CD8-positive, alpha-beta memory T cell (primary cell): ENCODE measurements around the gene MARK2. TPM values are rescaled to one million over a fixed set of nuclear protein-coding genes. Genes with fewer than 3 reads are reported as not detected.

Source experiments
- CTCF ChIA-PET: fragments of 350-600 bp; sonication (Branson Sonifier 250); formaldehyde crosslinking; loops from one replicate; lab custom pipeline; 2021; ENCODE audit warnings: antibody characterized with exemption; lab: Charles Lee
- POLR2A ChIA-PET: fragments of 350-600 bp; sonication (Branson Sonifier 250); formaldehyde crosslinking; loops from one replicate; lab custom pipeline; 2021; ENCODE audit warnings: antibody characterized with exemption; lab: Charles Lee
- DNase-seq, 5 donors: peaks; one replicate each; pipeline versions ENCODE4 v3.0.0 to v3.0.0-alpha.2; 2020 to 2022; ENCODE audit warnings: mixed read lengths in 1 of 5
- H3K27ac ChIP-seq: one replicate; pipeline ENCODE4 v1.7.0; 2013; ENCODE audit warnings: low read depth, mild to moderate bottlenecking, low read length, moderate library complexity
- H3K27me3 ChIP-seq: 2 replicates; pipeline ENCODE4 v1.7.0; 2013; ENCODE audit warnings: low read length, mild to moderate bottlenecking; ENCODE audit not compliant: insufficient read depth, poor library complexity, severe bottlenecking
- H3K36me3 ChIP-seq: 2 replicates; pipeline ENCODE4 v1.7.0; 2013; ENCODE audit warnings: mild to moderate bottlenecking, low read length, moderate library complexity; ENCODE audit not compliant: insufficient read depth
- H3K4me1 ChIP-seq: 2 replicates; pipeline ENCODE4 v1.7.0; 2013; ENCODE audit warnings: mild to moderate bottlenecking, low read length, moderate library complexity; ENCODE audit not compliant: insufficient read depth
- H3K4me3 ChIP-seq: 2 replicates; pipeline ENCODE4 v1.7.0; 2013; ENCODE audit warnings: mild to moderate bottlenecking, low read length
- H3K9me3 ChIP-seq: 2 replicates; pipeline ENCODE4 v1.7.0; 2013; ENCODE audit warnings: mild to moderate bottlenecking, low read length
- H3K27ac Mint-ChIP-seq, 8 donors: one replicate each; pipeline ENCODE4 v1.8.0; 2020 to 2021; ENCODE audit warnings: mixed read lengths in 8 of 8, mild to moderate bottlenecking in 6 of 8, inconsistent platforms in 3 of 8, moderate library complexity in 3 of 8
- H3K27me3 Mint-ChIP-seq, 2 donors: one replicate each; pipeline ENCODE4 v1.8.0; 2020 to 2021; ENCODE audit warnings: mixed read lengths in 2 of 2, mild to moderate bottlenecking in 1 of 2, moderate library complexity in 1 of 2
- H3K36me3 Mint-ChIP-seq, 3 donors: one replicate each; pipeline ENCODE4 v1.8.0; 2020 to 2021; ENCODE audit warnings: mixed read lengths in 3 of 3, inconsistent platforms in 1 of 3, mild to moderate bottlenecking in 1 of 3
- H3K4me1 Mint-ChIP-seq, 3 donors: one replicate each; pipeline ENCODE4 v1.8.0; 2020 to 2021; ENCODE audit warnings: mixed read lengths in 3 of 3, inconsistent platforms in 1 of 3, mild to moderate bottlenecking in 1 of 3
- H3K4me3 Mint-ChIP-seq, 7 donors: one replicate each; pipeline ENCODE4 v1.8.0; 2020 to 2021; ENCODE audit warnings: mixed read lengths in 7 of 7, mild to moderate bottlenecking in 6 of 7, moderate library complexity in 4 of 7, inconsistent platforms in 2 of 7
- H3K9me3 Mint-ChIP-seq, 5 donors: one replicate each; pipeline ENCODE4 v1.8.0; 2020 to 2022; ENCODE audit warnings: mixed read lengths in 5 of 5, mild to moderate bottlenecking in 3 of 5, moderate library complexity in 2 of 5, inconsistent platforms in 1 of 5
- polyA plus RNA-seq: library from polyadenylated mRNA; unstranded; fragments of 300-500 nt; fragmentation: Illumina TruSeq; gene quantifications from one replicate; pipeline ENCODE4 v1.2.3, GENCODE V29; 2021
- total RNA-seq, 2 experiments: library from RNA; stranded (reverse); gene quantifications; one replicate each; pipeline ENCODE4 v1.2.3, GENCODE V29; 2021

MARK2 gene
- total and polyA plus RNA-seq, 3 experiments from 2014 or later: 34.5 to 72.5 (median 38.0) TPM

DNA sequence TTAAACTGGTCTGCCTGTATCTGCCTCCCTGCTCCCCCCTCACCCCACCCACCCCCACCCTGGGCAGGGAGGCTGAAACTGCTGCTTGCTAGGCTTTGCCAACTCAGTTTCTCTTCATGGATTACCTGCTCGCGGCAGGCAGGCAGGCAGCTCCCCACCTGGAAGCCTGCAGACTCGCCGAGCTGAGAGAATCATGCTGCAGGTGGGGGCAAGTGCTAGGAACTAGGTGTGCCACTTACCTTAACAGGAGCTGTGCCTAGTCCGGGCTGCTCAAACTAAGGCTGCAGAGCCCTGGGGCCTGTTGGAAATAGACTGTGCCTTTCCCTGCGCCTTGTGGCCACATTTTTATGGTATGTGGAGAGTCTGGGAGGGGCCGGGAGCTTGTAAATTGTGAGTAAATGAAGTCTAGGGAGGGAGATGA is 30.3 kb downstream of the MARK2 start:
- Histone ChIP-seq H3K9me3 (no peaks in the 10 kb centered on the region), H3K36me3 (no peaks in the 10 kb centered on the region), H3K27ac (no peak overlapping the region), H3K4me1 (peaks cover 91% of the 10 kb centered on the region), H3K4me3 (peak overlapping the region; percentile 31), H3K27me3 (no peaks in the 10 kb centered on the region)
- H3K4me1 Mint-ChIP-seq: peaks cover 82 to 91% (median 88%) of the 10 kb centered on the region in 3 donors
- H3K9me3 Mint-ChIP-seq: no peaks in the 10 kb centered on the region
- no peaks in the 10 kb centered on the region for H3K27me3 Mint-ChIP-seq
- ChIA-PET CTCF (interaction anchor here (1.4 kb wide), 1 partner anchor 14 kb away, joined by 3 read pairs; no protein-coding TSS in a partner anchor), POLR2A (interaction anchor here (0.6 to 1.0 kb wide), 3 partner anchors 19 to 1142 kb away, joined by 3 to 6 read pairs (median 5); partner anchors contain the start of gene MARK2)
- H3K27ac Mint-ChIP-seq: peak overlapping the region in 7 of 8 donors; percentile 82 to 99 (median 92)
- DNase-seq: no peak
- H3K36me3 Mint-ChIP-seq: peaks cover 0 to 27% (median 0%) of the 10 kb centered on the region in 3 donors
- H3K4me3 Mint-ChIP-seq: peak overlapping the region; percentile 66 to 86 (median 75)

DNA sequence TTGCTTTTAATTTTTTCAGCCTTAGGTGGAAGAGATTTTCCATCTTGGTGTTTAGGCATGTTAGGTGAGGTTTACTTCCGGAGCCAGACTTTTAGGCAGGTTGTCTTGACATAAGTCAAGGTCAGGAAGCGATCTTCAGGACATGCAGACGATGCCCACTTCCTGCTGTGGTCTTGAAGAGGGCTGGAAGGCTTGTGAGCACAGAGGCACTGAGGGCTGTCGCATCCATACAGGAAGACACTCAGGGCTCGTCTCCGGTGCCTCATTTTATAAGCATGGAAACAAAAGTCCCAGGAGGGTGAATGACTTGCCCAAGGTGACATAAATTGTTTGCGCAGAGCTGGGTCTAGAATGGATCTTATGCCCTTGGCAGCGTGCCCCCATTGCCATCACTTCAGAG is 30.8 kb downstream of the MARK2 start:
- POLR2A ChIA-PET: interaction anchor here (1.0 kb wide), 1 partner anchor 31 kb away, joined by 6 read pairs; the partner anchor contains the start of gene MARK2
- peak overlapping the region; percentile 31 for H3K4me3 ChIP-seq
- H3K27me3 ChIP-seq: no peaks in the 10 kb centered on the region
- H3K9me3 ChIP-seq: no peaks in the 10 kb centered on the region
- H3K4me1 Mint-ChIP-seq: peaks cover 87 to 96% (median 93%) of the 10 kb centered on the region in 3 donors
- H3K27ac Mint-ChIP-seq: peak overlapping the region; percentile 82 to 99 (median 92)
- H3K9me3 Mint-ChIP-seq: no peaks in the 10 kb centered on the region
- no peak overlapping the region for H3K27ac ChIP-seq
- H3K27me3 Mint-ChIP-seq: no peaks in the 10 kb centered on the region
- H3K36me3 ChIP-seq: no peaks in the 10 kb centered on the region
- CTCF ChIA-PET: interaction anchor here (1.4 kb wide), 1 partner anchor 14 kb away, joined by 3 read pairs; no protein-coding TSS in a partner anchor
- H3K4me1 ChIP-seq: peaks cover 94% of the 10 kb centered on the region
- peak; percentile 25 to 74 (median 59) for DNase-seq
- peak overlapping the region; percentile 66 to 86 (median 75) for H3K4me3 Mint-ChIP-seq
- H3K36me3 Mint-ChIP-seq: peaks cover 0 to 32% (median 0%) of the 10 kb centered on the region in 3 donors

GRCh38 chr11:63870351-63871140 is 31.6 kb downstream of the MARK2 start:
- H3K27me3 ChIP-seq: no peaks in the 10 kb centered on the region
- H3K4me1 Mint-ChIP-seq: peaks cover 85 to 94% (median 88%) of the 10 kb centered on the region in 3 donors
- no peak overlapping the region for H3K27ac ChIP-seq
- H3K4me1 ChIP-seq: peaks cover 87% of the 10 kb centered on the region
- ChIA-PET POLR2A (no interaction called here), CTCF (interaction anchor here (1.4 kb wide), 1 partner anchor 13 kb away, joined by 3 read pairs; no protein-coding TSS in a partner anchor)
- peaks cover 0 to 35% (median 0%) of the 10 kb centered on the region in 3 donors for H3K36me3 Mint-ChIP-seq
- H3K27ac Mint-ChIP-seq: peak overlapping the region; percentile 82 to 99 (median 94)
- no peaks in the 10 kb centered on the region for H3K36me3 ChIP-seq
- H3K9me3 Mint-ChIP-seq: no peaks in the 10 kb centered on the region
- H3K4me3 ChIP-seq: peak overlapping the region; percentile 31
- no peaks in the 10 kb centered on the region for H3K9me3 ChIP-seq
- DNase-seq: no peak
- H3K27me3 Mint-ChIP-seq: no peaks in the 10 kb centered on the region
- H3K4me3 Mint-ChIP-seq: peak overlapping the region in 6 of 7 donors; percentile 66 to 86 (median 72)

DNA sequence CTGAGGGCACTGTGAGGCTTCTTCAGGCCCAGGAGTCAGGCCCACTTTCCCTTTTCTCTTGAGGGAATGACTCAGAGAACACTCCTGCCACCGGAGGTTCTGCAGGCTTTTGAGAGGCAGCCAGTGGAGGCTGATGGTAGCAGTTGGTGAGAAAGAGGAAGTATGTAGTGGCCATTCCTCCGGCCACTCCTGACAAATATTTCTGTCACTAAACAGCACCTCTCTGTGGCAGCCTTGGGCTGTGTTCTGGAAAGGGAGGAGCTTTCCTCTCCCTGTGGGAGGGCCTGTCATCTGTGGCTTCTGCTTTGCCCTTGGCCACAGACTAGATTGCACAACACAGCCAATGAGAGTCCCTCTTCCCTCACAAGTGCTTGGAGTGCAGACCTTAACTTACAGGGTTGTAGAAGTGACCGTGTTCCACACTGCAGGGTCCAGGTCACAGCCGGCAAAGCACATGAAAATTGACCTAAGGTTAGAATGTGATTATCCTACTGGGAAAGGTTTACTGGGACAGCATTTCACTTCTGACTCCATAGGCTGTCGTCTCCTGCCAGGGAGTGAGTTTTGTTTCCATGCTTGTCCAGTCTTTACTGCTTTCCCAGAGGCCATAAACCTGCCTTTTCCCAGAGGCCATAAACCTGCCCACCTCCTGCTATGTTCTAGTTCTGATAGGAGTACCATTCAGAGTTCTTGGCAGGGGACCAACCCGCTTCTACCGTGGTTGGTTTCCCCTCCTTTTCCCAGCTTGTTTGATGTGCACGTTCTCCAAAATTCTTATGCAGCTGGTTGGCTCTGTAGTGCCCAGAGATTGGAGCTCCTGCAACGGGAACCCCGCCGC is 33.3 kb downstream of the MARK2 start:
- peaks cover 73 to 91% (median 73%) of the 10 kb centered on the region in 3 donors for H3K4me1 Mint-ChIP-seq
- ChIA-PET POLR2A (no interaction called here), CTCF (interaction anchor here (1.0 to 3.3 kb wide), 4 partner anchors 9 to 74 kb away, joined by 3 to 16 read pairs (median 4); no protein-coding TSS in a partner anchor)
- peak in 2 of 5 donors; percentile 20 to 34 for DNase-seq
- Histone ChIP-seq H3K27me3 (no peaks in the 10 kb centered on the region), H3K4me1 (peaks cover 76% of the 10 kb centered on the region), H3K4me3 (peak overlapping the region; percentile 34), H3K9me3 (no peaks in the 10 kb centered on the region), H3K36me3 (no peaks in the 10 kb centered on the region), H3K27ac (peak overlapping the region; percentile 12)
- no peaks in the 10 kb centered on the region for H3K9me3 Mint-ChIP-seq
- H3K27me3 Mint-ChIP-seq: no peaks in the 10 kb centered on the region
- peak overlapping the region in 7 of 8 donors; percentile 57 to 92 (median 75) for H3K27ac Mint-ChIP-seq
- H3K4me3 Mint-ChIP-seq: peak overlapping the region in 6 of 7 donors; percentile 31 to 73 (median 56)
- peaks cover 0 to 40% (median 0%) of the 10 kb centered on the region in 3 donors for H3K36me3 Mint-ChIP-seq

DNA sequence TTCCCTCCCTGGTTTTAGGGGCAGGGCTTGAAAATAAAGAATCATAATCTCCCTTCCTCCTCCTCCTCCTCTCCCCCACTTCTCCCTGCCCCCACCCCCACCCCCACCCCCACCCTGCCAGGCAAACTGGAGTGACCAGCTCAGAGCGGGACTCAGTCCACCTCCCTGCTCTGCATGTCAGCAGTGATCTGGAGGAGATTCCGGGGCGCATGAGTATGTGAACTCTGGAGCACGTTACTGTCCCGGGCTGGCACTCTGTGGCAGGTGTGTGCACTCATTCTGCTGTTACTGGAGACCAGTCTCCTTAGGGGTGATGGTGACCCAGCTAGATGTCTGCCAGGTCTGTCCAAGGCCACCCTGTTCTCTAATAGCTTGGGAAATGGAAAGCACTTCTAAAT is 33.9 kb downstream of the MARK2 start:
- Histone ChIP-seq H3K4me1 (peaks cover 70% of the 10 kb centered on the region), H3K4me3 (no peak overlapping the region), H3K36me3 (no peaks in the 10 kb centered on the region), H3K9me3 (no peaks in the 10 kb centered on the region), H3K27ac (no peak overlapping the region), H3K27me3 (no peaks in the 10 kb centered on the region)
- ChIA-PET CTCF (interaction anchor here (1.3 to 3.3 kb wide), 3 partner anchors 10 to 36 kb away, joined by 3 to 16 read pairs (median 4); no protein-coding TSS in a partner anchor), POLR2A (no interaction called here)
- H3K27ac Mint-ChIP-seq: peak overlapping the region in 6 of 8 donors; percentile 43 to 80 (median 66)
- H3K27me3 Mint-ChIP-seq: no peaks in the 10 kb centered on the region
- peaks cover 67 to 88% (median 69%) of the 10 kb centered on the region in 3 donors for H3K4me1 Mint-ChIP-seq
- H3K9me3 Mint-ChIP-seq: no peaks in the 10 kb centered on the region
- DNase-seq: no peak
- peaks cover 0 to 38% (median 0%) of the 10 kb centered on the region in 3 donors for H3K36me3 Mint-ChIP-seq
- H3K4me3 Mint-ChIP-seq: peak overlapping the region in 3 of 7 donors; percentile 52 to 58 (median 53)

GRCh38 chr11:63873311-63873710 is 34.4 kb downstream of the MARK2 start:
- Histone ChIP-seq H3K9me3 (no peaks in the 10 kb centered on the region), H3K36me3 (no peaks in the 10 kb centered on the region), H3K4me1 (peaks cover 65% of the 10 kb centered on the region), H3K27ac (no peak overlapping the region), H3K27me3 (no peaks in the 10 kb centered on the region), H3K4me3 (no peak overlapping the region)
- H3K27ac Mint-ChIP-seq: peak overlapping the region in 6 of 8 donors; percentile 29 to 74 (median 50)
- ChIA-PET POLR2A (no interaction called here), CTCF (interaction anchor here (1.3 to 3.3 kb wide), 3 partner anchors 10 to 36 kb away, joined by 3 to 16 read pairs (median 4); no protein-coding TSS in a partner anchor)
- peak overlapping the region in 1 of 7 donors; percentile 52 for H3K4me3 Mint-ChIP-seq
- H3K27me3 Mint-ChIP-seq: peaks cover 0 to 1% of the 10 kb centered on the region in 2 donors
- H3K36me3 Mint-ChIP-seq: peaks cover 0 to 41% (median 0%) of the 10 kb centered on the region in 3 donors
- DNase-seq: no peak
- H3K9me3 Mint-ChIP-seq: no peaks in the 10 kb centered on the region
- H3K4me1 Mint-ChIP-seq: peaks cover 67 to 87% (median 69%) of the 10 kb centered on the region in 3 donors

- ChIA-PET CTCF (interaction anchor here (1.2 to 3.3 kb wide), 4 partner anchors 13 to 71 kb away, joined by 3 to 16 read pairs (median 6); no protein-coding TSS in a partner anchor), POLR2A (interaction anchor here (0.6 kb wide), 1 partner anchor 34 kb away, joined by 3 read pairs; no protein-coding TSS in a partner anchor)
- peak overlapping the region in 1 of 7 donors; percentile 15 for H3K4me3 Mint-ChIP-seq
- H3K4me1 ChIP-seq: peaks cover 57% of the 10 kb centered on the region
- H3K4me1 Mint-ChIP-seq: peaks cover 58 to 86% (median 69%) of the 10 kb centered on the region in 3 donors
- no peaks in the 10 kb centered on the region for H3K9me3 ChIP-seq
- peak overlapping the region in 6 of 8 donors; percentile 35 to 93 (median 73) for H3K27ac Mint-ChIP-seq
- DNase-seq: no peak
- H3K27ac ChIP-seq: no peak overlapping the region
- no peaks in the 10 kb centered on the region for H3K27me3 ChIP-seq
- H3K9me3 Mint-ChIP-seq: no peaks in the 10 kb centered on the region
- no peaks in the 10 kb centered on the region for H3K36me3 ChIP-seq
- peaks cover 0 to 42% (median 2%) of the 10 kb centered on the region in 3 donors for H3K36me3 Mint-ChIP-seq
- H3K4me3 ChIP-seq: no peak overlapping the region
- peaks cover 0 to 1% of the 10 kb centered on the region in 2 donors for H3K27me3 Mint-ChIP-seq
Observed at GRCh38 chr11:63874511-63874910, 35.6 kb downstream of the MARK2 start.
